ENCODE data around the gene ZNF443.
"Not testable (repeated sequence)": the region's sequence is repeated elsewhere in the genome, so short reads cannot be mapped to it uniquely, and the experiment has no call there.

The ZNF443 gene

GRCh38 chr19:12440541-12441316, at the start of gene ZNF443:
Gene ZNF443, minus strand, starts transcription at chr19:12441021. Its CDS starts 107 bp downstream, at chr19:12440914.
- peak; percentile 97 for DNase-seq (ENCODE audit: low read depth, low spot score)

GRCh38 chr19:12486265-12486783, 45.5 kb upstream of the ZNF443 start:
- not testable (repeated sequence) for DNase-seq (ENCODE audit: low read depth, low spot score)

- no peak for DNase-seq (ENCODE audit: low read depth, low spot score)
Measured at GRCh38 chr19:12485571-12485970, 44.8 kb upstream of the ZNF443 start.

GRCh38 chr19:12485052-12485416, 44.2 kb upstream of the ZNF443 start:
- DNase-seq (ENCODE audit: low read depth, low spot score) = no peak

- peak; percentile 65 for DNase-seq (ENCODE audit: low read depth, low spot score)
Measured at GRCh38 chr19:12484371-12485051, 43.7 kb upstream of the ZNF443 start, which contains the start of gene ZNF709. Gene ZNF709, minus strand, starts transcription at chr19:12484816. Its CDS starts 159 bp downstream, at chr19:12484657.

- DNase-seq (ENCODE audit: low read depth, low spot score) = no peak
Measured at GRCh38 chr19:12484011-12484370, 43.2 kb upstream of the ZNF443 start.

GRCh38 chr19:12482509-12482886, 41.7 kb upstream of the ZNF443 start:
- no peak for DNase-seq (ENCODE audit: low read depth, low spot score)

- no peak for DNase-seq (ENCODE audit: low read depth, low spot score)
Measured at GRCh38 chr19:12481781-12482508, 41.1 kb upstream of the ZNF443 start.

- no peak for DNase-seq (ENCODE audit: low read depth, low spot score)
Measured at GRCh38 chr19:12478234-12478941, 37.6 kb upstream of the ZNF443 start.

GRCh38 chr19:12467651-12468050, 26.8 kb upstream of the ZNF443 start:
- DNase-seq (ENCODE audit: low read depth, low spot score) = not testable (repeated sequence)

GRCh38 chr19:12465211-12465610, 24.4 kb upstream of the ZNF443 start:
- no peak for DNase-seq (ENCODE audit: low read depth, low spot score)

- DNase-seq (ENCODE audit: low read depth, low spot score) = no peak
Measured at GRCh38 chr19:12464769-12465168, 23.9 kb upstream of the ZNF443 start.

- not testable (repeated sequence) for DNase-seq (ENCODE audit: low read depth, low spot score)
Measured at GRCh38 chr19:12464139-12464538, 23.3 kb upstream of the ZNF443 start.

- no peak for DNase-seq (ENCODE audit: low read depth, low spot score)
Measured at GRCh38 chr19:12453495-12453894, 12.7 kb upstream of the ZNF443 start.

- no peak for DNase-seq (ENCODE audit: low read depth, low spot score)
Measured at GRCh38 chr19:12450844-12451243, 10.0 kb upstream of the ZNF443 start.

- DNase-seq (ENCODE audit: low read depth, low spot score) = no peak
Measured at GRCh38 chr19:12448808-12449207, 8.0 kb upstream of the ZNF443 start.

GRCh38 chr19:12439686-12440540, 908 bp downstream of the ZNF443 start:
- not testable (repeated sequence) for DNase-seq (ENCODE audit: low read depth, low spot score)

GRCh38 chr19:12430726-12431299, 10.0 kb downstream of the ZNF443 start:
- not testable (repeated sequence) for DNase-seq (ENCODE audit: low read depth, low spot score)

GRCh38 chr19:12425888-12426274, 14.9 kb downstream of the ZNF443 start:
- no peak for DNase-seq (ENCODE audit: low read depth, low spot score)

- DNase-seq (ENCODE audit: low read depth, low spot score) = no peak
Measured at GRCh38 chr19:12425236-12425887, 15.5 kb downstream of the ZNF443 start.
